GM12878 (cell line): ENCODE results near the gene LGALS3BP.

ENCODE experiments used
- CTCF ChIP-seq, 3 experiments: IDR thresholded peaks in 2 of 3; conservative IDR thresholded peaks in 1 of 3; 2 replicates each; pipeline ENCODE4 v1.5.1; 2011; ENCODE audit warnings: low read depth in 3 of 3, low read length in 3 of 3, mild to moderate bottlenecking in 3 of 3, control low read depth in 2 of 3, moderate library complexity in 2 of 3, inconsistent platforms in 1 of 3, mixed read lengths in 1 of 3; ENCODE audit not compliant: control insufficient read depth in 2 of 3, insufficient read depth in 1 of 3; ENCODE audit errors: extremely low read depth in 1 of 3
- EP300 ChIP-seq, 2 experiments: fragments of 150-350 bp in 1 of 2; IDR thresholded peaks; 2 replicates each; pipeline ENCODE4 v1.6.1; 2011 to 2012; ENCODE audit warnings: low read depth in 2 of 2, low read length in 2 of 2, borderline replicate concordance in 1 of 2, improper control_type of control experiment in 1 of 2, inconsistent platforms in 1 of 2; ENCODE audit not compliant: control insufficient read depth in 1 of 2
- ESRRA ChIP-seq: IDR thresholded peaks from 2 replicates; pipeline ENCODE4 v1.6.1; 2012; ENCODE audit warnings: mild to moderate bottlenecking, low read length, improper control_type of control experiment
- EZH2 ChIP-seq: IDR thresholded peaks from 2 replicates; pipeline ENCODE4 v1.6.1; 2012; ENCODE audit warnings: low read depth, mild to moderate bottlenecking, control low read depth, inconsistent platforms, low read length, borderline replicate concordance; ENCODE audit not compliant: control insufficient read depth
- FOXM1 ChIP-seq: IDR thresholded peaks from 2 replicates; pipeline ENCODE4 v1.6.1; 2012; ENCODE audit warnings: low read depth, mild to moderate bottlenecking, inconsistent platforms, low read length, moderate library complexity
- YY1 ChIP-seq: IDR thresholded peaks from 2 replicates; pipeline ENCODE4 v1.6.1; 2011; ENCODE audit warnings: low read depth, mild to moderate bottlenecking, low read length
- TF ChIP-seq, protein P1 (sequence below): IDR thresholded peaks from 2 replicates; pipeline ENCODE4 v1.6.1; 2012; ENCODE audit warnings: mild to moderate bottlenecking, low read depth, low read length
- TF ChIP-seq, protein P2 (sequence below): IDR thresholded peaks from 2 replicates; pipeline ENCODE4 v1.6.1; 2011; ENCODE audit warnings: low read depth, low read length, improper control_type of control experiment, borderline replicate concordance

DNA sequence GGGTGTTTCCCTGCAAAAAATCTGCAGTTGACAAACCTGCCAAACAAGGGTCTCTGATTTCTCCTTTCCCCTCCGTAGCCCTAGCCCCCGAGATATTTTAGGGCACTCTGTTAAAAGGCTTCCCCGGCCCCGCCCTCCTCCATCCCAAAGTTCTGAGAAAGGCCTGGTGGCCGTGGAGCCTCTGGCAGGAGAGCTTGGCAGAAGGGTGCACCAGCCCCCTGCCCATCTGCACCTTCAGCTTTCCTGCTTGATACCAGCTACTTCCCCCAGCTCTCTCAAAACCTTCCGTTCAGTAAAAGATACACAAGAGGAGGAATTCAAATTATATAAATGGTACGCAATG lies 30.6 kb upstream of the LGALS3BP start:
- TF ChIP-seq, protein P1, sequence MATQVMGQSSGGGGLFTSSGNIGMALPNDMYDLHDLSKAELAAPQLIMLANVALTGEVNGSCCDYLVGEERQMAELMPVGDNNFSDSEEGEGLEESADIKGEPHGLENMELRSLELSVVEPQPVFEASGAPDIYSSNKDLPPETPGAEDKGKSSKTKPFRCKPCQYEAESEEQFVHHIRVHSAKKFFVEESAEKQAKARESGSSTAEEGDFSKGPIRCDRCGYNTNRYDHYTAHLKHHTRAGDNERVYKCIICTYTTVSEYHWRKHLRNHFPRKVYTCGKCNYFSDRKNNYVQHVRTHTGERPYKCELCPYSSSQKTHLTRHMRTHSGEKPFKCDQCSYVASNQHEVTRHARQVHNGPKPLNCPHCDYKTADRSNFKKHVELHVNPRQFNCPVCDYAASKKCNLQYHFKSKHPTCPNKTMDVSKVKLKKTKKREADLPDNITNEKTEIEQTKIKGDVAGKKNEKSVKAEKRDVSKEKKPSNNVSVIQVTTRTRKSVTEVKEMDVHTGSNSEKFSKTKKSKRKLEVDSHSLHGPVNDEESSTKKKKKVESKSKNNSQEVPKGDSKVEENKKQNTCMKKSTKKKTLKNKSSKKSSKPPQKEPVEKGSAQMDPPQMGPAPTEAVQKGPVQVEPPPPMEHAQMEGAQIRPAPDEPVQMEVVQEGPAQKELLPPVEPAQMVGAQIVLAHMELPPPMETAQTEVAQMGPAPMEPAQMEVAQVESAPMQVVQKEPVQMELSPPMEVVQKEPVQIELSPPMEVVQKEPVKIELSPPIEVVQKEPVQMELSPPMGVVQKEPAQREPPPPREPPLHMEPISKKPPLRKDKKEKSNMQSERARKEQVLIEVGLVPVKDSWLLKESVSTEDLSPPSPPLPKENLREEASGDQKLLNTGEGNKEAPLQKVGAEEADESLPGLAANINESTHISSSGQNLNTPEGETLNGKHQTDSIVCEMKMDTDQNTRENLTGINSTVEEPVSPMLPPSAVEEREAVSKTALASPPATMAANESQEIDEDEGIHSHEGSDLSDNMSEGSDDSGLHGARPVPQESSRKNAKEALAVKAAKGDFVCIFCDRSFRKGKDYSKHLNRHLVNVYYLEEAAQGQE, result no peak
- TF ChIP-seq YY1, result no peak
- no peak for TF ChIP-seq EZH2
- TF ChIP-seq FOXM1, result no peak
- TF ChIP-seq, protein P2, sequence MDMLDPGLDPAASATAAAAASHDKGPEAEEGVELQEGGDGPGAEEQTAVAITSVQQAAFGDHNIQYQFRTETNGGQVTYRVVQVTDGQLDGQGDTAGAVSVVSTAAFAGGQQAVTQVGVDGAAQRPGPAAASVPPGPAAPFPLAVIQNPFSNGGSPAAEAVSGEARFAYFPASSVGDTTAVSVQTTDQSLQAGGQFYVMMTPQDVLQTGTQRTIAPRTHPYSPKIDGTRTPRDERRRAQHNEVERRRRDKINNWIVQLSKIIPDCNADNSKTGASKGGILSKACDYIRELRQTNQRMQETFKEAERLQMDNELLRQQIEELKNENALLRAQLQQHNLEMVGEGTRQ, result no peak
- TF ChIP-seq CTCF (IDR thresholded peaks at IDR 0.05 in 2 of 3, conservative IDR thresholded peaks at IDR 0.05 in 1 of 3; ENCODE audit: control insufficient read depth in 2 of 3, extremely low read depth in 1 of 3, insufficient read depth in 1 of 3, low read depth in 3 of 3, low read length in 3 of 3), result no peak
- TF ChIP-seq EP300 (IDR thresholded peaks at IDR 0.05; ENCODE audit: borderline replicate concordance in 1 of 2, control insufficient read depth in 1 of 2, low read depth in 2 of 2, low read length in 2 of 2), result no peak
- TF ChIP-seq ESRRA, result no peak
